Activated naive CD8-positive, alpha-beta T cell treated with anti-CD3 and anti-CD28 coated beads for 36 hours (primary cell): Measurements from ENCODE around the gene CCDC121. TPM values are rescaled to one million over a fixed set of nuclear protein-coding genes. Genes with fewer than 3 reads are reported as not detected.

Experiments used
- DNase-seq: peaks from one replicate; pipeline ENCODE4 v3.0.0; 2021
- H3K27ac Mint-ChIP-seq: one replicate; pipeline ENCODE4 v1.8.0; 2022; ENCODE audit warnings: mild to moderate bottlenecking, moderate library complexity, mixed read lengths
- H3K27me3 Mint-ChIP-seq: one replicate; pipeline ENCODE4 v1.8.0; 2022; ENCODE audit warnings: mild to moderate bottlenecking, mixed read lengths
- H3K36me3 Mint-ChIP-seq: one replicate; pipeline ENCODE4 v1.8.0; 2021; ENCODE audit warnings: mild to moderate bottlenecking, mixed read lengths
- H3K4me1 Mint-ChIP-seq: one replicate; pipeline ENCODE4 v1.8.0; 2021; ENCODE audit warnings: mixed read lengths
- H3K4me3 Mint-ChIP-seq: one replicate; pipeline ENCODE4 v1.8.0; 2022; ENCODE audit warnings: mild to moderate bottlenecking, moderate library complexity, mixed read lengths
- H3K9me3 Mint-ChIP-seq: one replicate; pipeline ENCODE4 v1.8.0; 2022; ENCODE audit warnings: mixed read lengths
- total RNA-seq, 2 experiments: library from RNA; stranded (reverse); gene quantifications; one replicate each; pipeline ENCODE4 v1.2.3, GENCODE V29; 2021

Gene CCDC121
- under 1 TPM; 0.60 to 0.68 TPM for total RNA-seq

DNA sequence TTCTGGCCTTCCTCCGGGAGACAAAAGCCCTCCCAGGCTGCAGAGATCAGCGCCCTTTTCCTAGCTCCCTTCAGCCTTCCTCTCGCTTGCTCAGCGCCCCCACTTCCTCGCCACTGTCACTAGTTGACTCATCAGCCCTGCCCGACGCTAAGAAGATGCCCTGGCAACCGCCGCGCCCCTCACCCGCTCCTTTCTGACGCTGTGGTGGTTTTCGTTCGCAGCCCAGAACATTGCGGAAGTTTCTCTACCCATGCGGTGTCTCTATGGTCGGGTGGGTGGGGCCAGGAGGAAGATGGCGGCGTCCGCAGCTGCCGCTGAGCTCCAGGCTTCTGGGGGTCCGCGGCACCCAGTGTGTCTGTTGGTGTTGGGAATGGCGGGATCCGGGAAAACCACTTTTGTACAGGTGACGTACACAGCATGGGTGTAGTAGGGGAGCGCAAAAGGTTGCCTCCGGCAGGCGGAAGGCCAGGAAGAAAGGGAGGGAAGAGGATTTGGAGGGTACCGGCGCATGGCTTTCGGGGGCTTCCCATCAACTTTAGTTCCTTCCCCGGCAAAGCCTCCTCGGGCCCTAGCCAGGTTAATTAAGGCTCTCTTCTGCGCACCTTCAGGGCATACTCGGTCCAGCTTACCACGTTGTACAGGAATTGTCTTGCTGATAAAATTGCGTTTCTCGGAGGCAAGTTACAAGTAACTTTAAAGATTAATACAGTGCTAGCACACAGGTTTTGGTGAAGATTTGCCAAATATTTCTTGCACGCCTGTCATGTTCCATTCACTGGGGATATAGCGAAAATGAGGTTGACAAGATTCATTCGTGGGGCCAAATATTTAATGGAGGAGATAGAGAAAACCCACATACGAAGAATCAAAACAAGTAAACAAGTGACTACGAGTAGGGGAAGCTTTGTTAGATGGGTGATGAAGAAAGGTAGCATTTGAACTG lies at the start of gene CCDC121, which contains the start of gene GPN1:
Gene CCDC121 (minus strand): TSS at position 246 of the 943 bp plus-strand sequence. CDS start 1,213 bp downstream, outside the sequence.
Gene GPN1 (plus strand): TSS at position 284 of the 943 bp plus-strand sequence. CDS start 9 bp downstream, at position 293.
- Mint-ChIP-seq H3K4me1 (peaks cover 13% of the 10 kb centered on the region), H3K9me3 (no peaks in the 10 kb centered on the region), H3K27ac (no peak within 1 kb of the TSS), H3K27me3 (no peaks in the 10 kb centered on the region), H3K36me3 (peaks cover 14% of the 10 kb centered on the region), H3K4me3 (no peak within 1 kb of the TSS)
- peak; percentile 94 for DNase-seq

DNA sequence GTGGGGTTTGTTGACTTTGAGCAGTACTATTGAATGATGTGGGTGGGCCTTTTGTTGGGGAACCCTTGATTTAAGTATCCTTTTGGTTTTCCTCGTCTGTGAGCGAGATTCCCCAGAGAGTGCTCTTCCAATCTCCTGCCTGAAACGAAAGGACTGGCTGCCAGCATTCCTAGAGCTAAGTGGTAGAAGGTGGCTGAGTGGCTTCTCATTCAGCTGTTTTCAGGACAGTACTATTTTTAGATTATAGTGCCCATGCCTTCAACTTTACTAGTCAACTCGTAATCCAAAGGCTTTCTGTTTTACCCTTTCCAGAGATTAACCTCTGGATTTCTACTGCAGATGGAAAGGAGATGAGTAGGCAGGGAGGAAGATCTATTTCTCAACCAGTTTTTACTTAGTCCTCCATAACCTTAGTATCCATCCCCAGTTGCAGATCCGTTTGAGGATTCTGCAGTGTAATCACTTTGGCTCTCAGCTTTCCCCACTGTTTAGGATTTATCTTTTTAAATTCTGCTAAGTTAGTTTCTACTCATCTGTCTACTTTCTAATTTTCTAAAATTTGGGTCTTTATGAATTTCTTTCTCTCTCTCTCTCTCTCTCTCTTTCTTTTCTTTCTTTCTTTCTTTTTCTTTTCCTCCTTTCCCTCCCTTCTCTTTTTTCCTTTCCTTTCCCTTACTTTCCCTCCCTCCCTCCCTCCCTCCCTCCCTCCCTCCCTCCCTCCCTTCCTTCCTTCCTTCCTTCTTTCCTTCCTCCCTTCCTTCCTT lies 44.1 kb upstream of the CCDC121 start:
- peaks cover 8% of the 10 kb centered on the region for H3K4me1 Mint-ChIP-seq
- H3K27me3 Mint-ChIP-seq = no peaks in the 10 kb centered on the region
- H3K4me3 Mint-ChIP-seq = no peak overlapping the region
- peaks cover 10% of the 10 kb centered on the region for H3K36me3 Mint-ChIP-seq
- no peak for DNase-seq
- no peaks in the 10 kb centered on the region for H3K9me3 Mint-ChIP-seq
- H3K27ac Mint-ChIP-seq = no peak overlapping the region

GRCh38 chr2:27671235-27671634 lies 42.4 kb upstream of the CCDC121 start:
- Mint-ChIP-seq H3K27me3 (no peaks in the 10 kb centered on the region), H3K4me3 (no peak overlapping the region), H3K4me1 (peaks cover 11% of the 10 kb centered on the region), H3K9me3 (no peaks in the 10 kb centered on the region), H3K36me3 (peaks cover 11% of the 10 kb centered on the region), H3K27ac (no peak overlapping the region)
- no peak for DNase-seq

- H3K4me1 Mint-ChIP-seq = peaks cover 24% of the 10 kb centered on the region
- no peak overlapping the region for H3K27ac Mint-ChIP-seq
- peaks cover 6% of the 10 kb centered on the region for H3K36me3 Mint-ChIP-seq
- no peaks in the 10 kb centered on the region for H3K27me3 Mint-ChIP-seq
- no peaks in the 10 kb centered on the region for H3K9me3 Mint-ChIP-seq
- no peak overlapping the region for H3K4me3 Mint-ChIP-seq
- no peak for DNase-seq
Observed at GRCh38 chr2:27667446-27667845, 38.6 kb upstream of the CCDC121 start.

GRCh38 chr2:27664622-27665363 lies 36.0 kb upstream of the CCDC121 start:
- H3K9me3 Mint-ChIP-seq = no peaks in the 10 kb centered on the region
- no peaks in the 10 kb centered on the region for H3K27me3 Mint-ChIP-seq
- H3K27ac Mint-ChIP-seq = peak overlapping the region; percentile 100
- peak overlapping the region; percentile 100 for H3K4me3 Mint-ChIP-seq
- peaks cover 14% of the 10 kb centered on the region for H3K36me3 Mint-ChIP-seq
- H3K4me1 Mint-ChIP-seq = peaks cover 30% of the 10 kb centered on the region
- DNase-seq = no peak

- Mint-ChIP-seq H3K4me1 (peaks cover 32% of the 10 kb centered on the region), H3K36me3 (peaks cover 14% of the 10 kb centered on the region)
Observed at GRCh38 chr2:27664154-27664574, 35.4 kb upstream of the CCDC121 start.

DNA sequence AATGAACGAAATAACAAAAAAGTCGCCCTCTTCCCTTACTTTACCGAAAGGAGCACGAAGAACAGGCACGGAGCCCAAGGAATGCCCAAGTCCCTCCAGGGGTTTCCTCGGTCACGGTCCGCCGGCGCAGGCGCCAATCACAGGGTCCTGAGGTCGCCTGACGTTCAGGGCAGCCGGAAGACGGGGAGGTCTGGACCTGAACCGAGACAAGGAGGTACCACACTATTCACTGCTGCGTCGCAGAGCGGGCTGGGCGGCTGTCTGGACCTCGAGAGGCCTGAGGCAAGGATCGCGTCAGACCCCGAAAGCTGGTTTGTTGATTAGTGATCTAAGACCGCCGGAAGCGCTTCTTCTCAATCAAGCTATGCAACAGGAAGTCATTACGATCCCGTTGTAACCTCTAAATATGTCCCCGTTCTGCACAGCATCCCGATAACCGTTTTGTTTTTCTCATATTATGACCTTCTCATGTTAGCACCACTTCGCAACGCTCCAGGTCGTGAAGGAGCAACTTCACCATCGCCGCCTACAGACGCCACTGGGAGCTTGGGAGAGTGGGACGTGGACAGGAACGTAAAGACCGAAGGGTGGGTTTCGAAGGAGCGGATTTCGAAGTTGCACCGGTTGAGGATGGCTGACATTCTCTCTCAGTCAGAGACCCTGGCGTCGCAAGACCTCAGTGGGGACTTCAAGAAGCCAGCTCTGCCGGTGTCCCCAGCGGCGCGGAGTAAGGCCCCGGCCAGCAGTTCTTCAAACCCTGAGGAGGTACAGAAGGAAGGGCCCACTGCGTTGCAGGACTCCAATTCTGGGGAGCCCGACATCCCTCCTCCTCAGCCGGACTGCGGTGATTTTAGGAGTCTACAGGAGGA lies 34.7 kb upstream of the CCDC121 start, which contains the start of the genes SLC4A1AP and SUPT7L:
Gene SLC4A1AP (plus strand): TSS at position 605 of the 869 bp plus-strand sequence. CDS start 26 bp downstream, at position 631.
Gene SUPT7L (minus strand): TSS at position 330 of the 869 bp plus-strand sequence. CDS start 1,422 bp downstream, outside the sequence.
- Mint-ChIP-seq H3K4me1 (peaks cover 37% of the 10 kb centered on the region), H3K27me3 (no peaks in the 10 kb centered on the region), H3K9me3 (no peaks in the 10 kb centered on the region), H3K36me3 (peaks cover 14% of the 10 kb centered on the region), H3K4me3 (peak within 1 kb of the TSS; percentile 100), H3K27ac (peak within 1 kb of the TSS; percentile 100)
- DNase-seq = peak; percentile 70

More at GRCh38 chr2:27664154-27664574, 35.4 kb upstream of the CCDC121 start:
- H3K27me3 Mint-ChIP-seq = no peaks in the 10 kb centered on the region
- no peaks in the 10 kb centered on the region for H3K9me3 Mint-ChIP-seq
- H3K27ac Mint-ChIP-seq = peak overlapping the region; percentile 100
- DNase-seq = no peak
- peak overlapping the region; percentile 100 for H3K4me3 Mint-ChIP-seq

DNA sequence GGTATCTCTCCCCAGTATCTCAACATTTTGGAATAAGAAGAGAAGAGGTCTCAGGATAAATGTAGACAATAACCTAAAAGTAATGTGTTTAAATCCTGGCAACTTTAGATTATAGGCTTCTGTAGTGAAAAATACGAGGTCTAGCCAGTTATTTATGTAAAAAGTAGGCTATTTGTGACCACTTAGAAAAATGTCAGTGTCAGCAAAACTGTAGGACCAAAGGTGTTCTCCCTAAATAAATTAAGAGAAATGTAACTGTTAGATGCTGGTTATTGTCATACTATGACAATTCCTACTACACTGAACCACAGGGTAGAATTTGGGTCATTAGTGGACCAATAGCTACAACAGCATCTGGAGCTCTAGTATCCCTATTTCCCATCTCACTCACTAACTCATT lies 32.6 kb upstream of the CCDC121 start:
- no peak overlapping the region for H3K27ac Mint-ChIP-seq

GRCh38 chr2:27655155-27655951 lies 26.5 kb upstream of the CCDC121 start:
- Mint-ChIP-seq H3K4me3 (no peak overlapping the region), H3K36me3 (peaks cover 16% of the 10 kb centered on the region), H3K9me3 (no peaks in the 10 kb centered on the region), H3K27me3 (no peaks in the 10 kb centered on the region), H3K27ac (peak overlapping the region; percentile 18), H3K4me1 (peaks cover 17% of the 10 kb centered on the region)
- no peak for DNase-seq

More for the DNA sequence above, 32.6 kb upstream of the CCDC121 start:
- no peaks in the 10 kb centered on the region for H3K9me3 Mint-ChIP-seq
- peaks cover 36% of the 10 kb centered on the region for H3K4me1 Mint-ChIP-seq
- no peak overlapping the region for H3K4me3 Mint-ChIP-seq
- H3K36me3 Mint-ChIP-seq = peaks cover 10% of the 10 kb centered on the region
- no peak for DNase-seq
- H3K27me3 Mint-ChIP-seq = no peaks in the 10 kb centered on the region

- Mint-ChIP-seq H3K27ac (peak overlapping the region; percentile 24), H3K27me3 (no peaks in the 10 kb centered on the region), H3K36me3 (peaks cover 21% of the 10 kb centered on the region), H3K4me1 (peaks cover 10% of the 10 kb centered on the region), H3K9me3 (no peaks in the 10 kb centered on the region), H3K4me3 (no peak overlapping the region)
- DNase-seq = no peak
Observed at GRCh38 chr2:27653397-27653796, 24.6 kb upstream of the CCDC121 start.

DNA sequence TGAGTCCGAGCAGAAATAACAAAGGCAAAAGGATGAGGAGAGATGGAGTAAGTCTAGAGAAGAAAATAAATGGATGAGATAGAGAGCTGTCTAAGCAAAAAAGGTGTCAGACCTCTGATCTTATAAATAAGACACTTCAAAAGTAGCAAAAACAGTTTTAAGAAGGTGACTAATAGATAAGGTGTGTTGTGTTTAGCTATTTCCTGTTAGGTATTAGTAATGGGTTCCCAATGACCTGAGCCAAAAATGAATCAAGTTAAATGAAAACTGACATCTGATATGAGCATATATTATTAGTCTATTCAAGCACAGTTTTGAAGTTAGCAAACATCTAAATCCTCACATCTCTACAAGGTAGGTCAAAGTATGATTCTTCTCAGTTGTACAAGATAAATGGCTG lies 24.0 kb upstream of the CCDC121 start:
- Mint-ChIP-seq H3K27ac (peak overlapping the region; percentile 22), H3K27me3 (no peaks in the 10 kb centered on the region), H3K9me3 (no peaks in the 10 kb centered on the region), H3K4me3 (no peak overlapping the region), H3K4me1 (peaks cover 10% of the 10 kb centered on the region), H3K36me3 (peaks cover 21% of the 10 kb centered on the region)
- DNase-seq = no peak

DNA sequence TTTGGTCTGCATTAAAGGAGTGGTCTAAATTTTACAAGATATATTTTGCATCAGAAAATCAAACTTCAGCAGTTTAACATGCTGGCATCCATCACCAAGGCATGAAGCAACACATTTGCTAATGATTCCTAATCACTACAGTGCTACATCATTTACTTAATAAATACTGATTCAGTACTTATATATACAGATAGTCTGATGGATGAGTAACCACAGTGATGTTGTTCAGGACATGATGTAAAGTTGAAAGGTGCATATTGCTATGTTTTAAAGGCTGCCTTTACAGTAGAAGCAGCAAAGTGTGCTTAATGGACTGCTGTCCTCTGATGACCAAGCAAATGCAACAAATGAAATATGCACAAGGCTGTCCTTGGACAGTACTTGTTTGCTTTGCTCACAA lies 23.5 kb upstream of the CCDC121 start:
- H3K4me1 Mint-ChIP-seq = peaks cover 10% of the 10 kb centered on the region
- H3K27ac Mint-ChIP-seq = peak overlapping the region; percentile 22
- no peaks in the 10 kb centered on the region for H3K9me3 Mint-ChIP-seq
- H3K36me3 Mint-ChIP-seq = peaks cover 21% of the 10 kb centered on the region
- no peak overlapping the region for H3K4me3 Mint-ChIP-seq
- DNase-seq = no peak
- no peaks in the 10 kb centered on the region for H3K27me3 Mint-ChIP-seq

GRCh38 chr2:27651056-27651455 lies 22.2 kb upstream of the CCDC121 start:
- DNase-seq = no peak
- Mint-ChIP-seq H3K27me3 (no peaks in the 10 kb centered on the region), H3K36me3 (peaks cover 21% of the 10 kb centered on the region), H3K9me3 (no peaks in the 10 kb centered on the region), H3K4me3 (no peak overlapping the region), H3K27ac (no peak overlapping the region), H3K4me1 (peaks cover 7% of the 10 kb centered on the region)
